Bronchial epithelial cell (primary cell): Measurements from ENCODE around the gene ASIC4. TPM values are rescaled to one million over a fixed set of nuclear protein-coding genes. Genes with fewer than 3 reads are reported as not detected.

ENCODE experiments used
- DNase-seq: peaks from one replicate; pipeline ENCODE4 v3.0.0-alpha.2; 2010; ENCODE audit warnings: low read depth
- FAIRE-seq: peaks from 2 replicates; lab custom pipeline; 2011; peaks lifted over from hg19 to GRCh38; lab: Jason Lieb, UNC
- H3K27me3 ChIP-seq: 2 replicates; pipeline ENCODE4 v1.5.1; 2011; ENCODE audit warnings: low read length; ENCODE audit not compliant: control insufficient read depth, insufficient read depth
- H3K36me3 ChIP-seq: 2 replicates; pipeline ENCODE4 v1.5.1; 2011; ENCODE audit warnings: low read length; ENCODE audit not compliant: control insufficient read depth, insufficient read depth
- H3K4me3 ChIP-seq: 2 replicates; pipeline ENCODE4 v1.5.1; 2011; ENCODE audit warnings: mild to moderate bottlenecking, low read depth, low read length, control low read depth
- CTCF ChIP-seq: IDR thresholded peaks from 2 replicates; pipeline ENCODE4 v1.5.1; 2011; ENCODE audit warnings: mild to moderate bottlenecking, moderate library complexity, low read length, control low read depth, inconsistent platforms; ENCODE audit not compliant: insufficient read depth, severe bottlenecking
- total RNA-seq: library from RNA; depleted of rRNA; stranded (reverse); fragments of >200 nt; gene quantifications from 2 replicates; pipeline ENCODE4 v1.2.1, GENCODE V29; 2014

Gene ASIC4
- total RNA-seq, 1 donor from 2014 or later = 0.53 TPM

GRCh38 chr2:219500135-219500534 is 14.1 kb upstream of the ASIC4 start:
- Histone ChIP-seq H3K4me3 (no peak overlapping the region), H3K36me3 (peaks cover 16% of the 10 kb centered on the region), H3K27me3 (peaks cover 8% of the 10 kb centered on the region)
- DNase-seq = no peak
- no peak for FAIRE-seq
- TF ChIP-seq CTCF = peak; percentile 7

GRCh38 chr2:219501849-219502248 is 12.4 kb upstream of the ASIC4 start:
- H3K4me3 ChIP-seq = no peak overlapping the region
- no peak for FAIRE-seq
- H3K36me3 ChIP-seq = peaks cover 21% of the 10 kb centered on the region
- no peak for TF ChIP-seq CTCF
- H3K27me3 ChIP-seq = peaks cover 2% of the 10 kb centered on the region
- DNase-seq = no peak

- peaks cover 21% of the 10 kb centered on the region for H3K36me3 ChIP-seq
- no peaks in the 10 kb centered on the region for H3K27me3 ChIP-seq
- TF ChIP-seq CTCF = no peak
- no peak for DNase-seq
- FAIRE-seq = no peak
- H3K4me3 ChIP-seq = no peak overlapping the region
These were observed 11.7 kb upstream of the ASIC4 start for GRCh38 chr2:219502618-219503017.

- FAIRE-seq (no peak), DNase-seq (no peak)
- H3K36me3 ChIP-seq = peaks cover 21% of the 10 kb centered on the region
- no peak for TF ChIP-seq CTCF
- H3K4me3 ChIP-seq = no peak overlapping the region
- H3K27me3 ChIP-seq = peaks cover 7% of the 10 kb centered on the region
These were observed 8.7 kb upstream of the ASIC4 start for GRCh38 chr2:219505585-219505984.

GRCh38 chr2:219506153-219506801 is 8.0 kb upstream of the ASIC4 start:
- H3K36me3 ChIP-seq = peaks cover 21% of the 10 kb centered on the region
- DNase-seq = no peak
- H3K27me3 ChIP-seq = peaks cover 13% of the 10 kb centered on the region
- no peak overlapping the region for H3K4me3 ChIP-seq
- no peak for FAIRE-seq
- no peak for TF ChIP-seq CTCF
